GM12864 (cell line): Measurements from ENCODE around the gene TTC24.
"Not testable (repeated sequence)": the region's sequence is repeated elsewhere in the genome, so short reads cannot be mapped to it uniquely, and the experiment has no call there.

Experiments
- DNase-seq: peaks from one replicate; pipeline ENCODE4 v3.0.0-alpha.2; 2011; ENCODE audit warnings: low read depth
- H3K4me3 ChIP-seq: 2 replicates; pipeline ENCODE4 v1.5.1; 2011; ENCODE audit warnings: mild to moderate bottlenecking, low read depth, low read length, control low read depth
- TF ChIP-seq, protein P1 (sequence below): IDR thresholded peaks from 2 replicates; pipeline ENCODE4 v1.5.1; 2011; ENCODE audit warnings: low read depth, mild to moderate bottlenecking, moderate library complexity, low read length, control low read depth, inconsistent platforms; ENCODE audit errors: missing control alignments

Gene TTC24

DNA sequence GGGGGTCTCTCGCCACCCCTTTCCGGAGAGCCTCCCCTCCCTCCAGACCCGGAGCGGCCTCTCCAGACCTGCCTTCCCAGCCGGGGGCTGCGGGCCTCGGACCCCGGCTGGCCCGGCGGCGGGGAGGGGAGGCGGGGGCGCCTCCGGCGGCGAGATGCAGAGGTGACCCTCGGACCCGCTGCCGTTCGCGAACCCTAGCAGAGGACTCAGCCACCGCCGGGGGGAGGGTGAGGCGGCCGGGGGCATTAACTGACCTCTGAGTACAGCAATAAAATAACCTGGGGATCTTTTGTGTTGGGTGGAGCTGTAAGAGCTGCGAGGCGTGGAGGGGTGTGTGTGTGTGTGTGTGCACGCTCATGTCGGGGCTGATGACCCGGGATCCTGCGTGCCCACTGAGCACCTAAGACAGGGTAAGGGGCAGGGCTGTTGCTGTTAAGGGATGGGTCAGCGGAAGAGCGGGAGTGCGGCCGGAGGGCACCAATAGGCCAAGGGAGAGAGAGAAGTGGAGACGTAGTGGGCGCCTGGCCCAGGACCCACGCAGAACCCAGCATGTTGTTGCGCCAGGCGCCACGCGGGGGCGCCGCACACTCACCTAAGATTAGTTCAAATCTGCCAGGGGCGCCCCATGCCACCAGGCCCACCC lies 46.0 kb downstream of the TTC24 start:
- TF ChIP-seq, protein P1, sequence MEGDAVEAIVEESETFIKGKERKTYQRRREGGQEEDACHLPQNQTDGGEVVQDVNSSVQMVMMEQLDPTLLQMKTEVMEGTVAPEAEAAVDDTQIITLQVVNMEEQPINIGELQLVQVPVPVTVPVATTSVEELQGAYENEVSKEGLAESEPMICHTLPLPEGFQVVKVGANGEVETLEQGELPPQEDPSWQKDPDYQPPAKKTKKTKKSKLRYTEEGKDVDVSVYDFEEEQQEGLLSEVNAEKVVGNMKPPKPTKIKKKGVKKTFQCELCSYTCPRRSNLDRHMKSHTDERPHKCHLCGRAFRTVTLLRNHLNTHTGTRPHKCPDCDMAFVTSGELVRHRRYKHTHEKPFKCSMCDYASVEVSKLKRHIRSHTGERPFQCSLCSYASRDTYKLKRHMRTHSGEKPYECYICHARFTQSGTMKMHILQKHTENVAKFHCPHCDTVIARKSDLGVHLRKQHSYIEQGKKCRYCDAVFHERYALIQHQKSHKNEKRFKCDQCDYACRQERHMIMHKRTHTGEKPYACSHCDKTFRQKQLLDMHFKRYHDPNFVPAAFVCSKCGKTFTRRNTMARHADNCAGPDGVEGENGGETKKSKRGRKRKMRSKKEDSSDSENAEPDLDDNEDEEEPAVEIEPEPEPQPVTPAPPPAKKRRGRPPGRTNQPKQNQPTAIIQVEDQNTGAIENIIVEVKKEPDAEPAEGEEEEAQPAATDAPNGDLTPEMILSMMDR = peak; percentile 86
- H3K4me3 ChIP-seq = no peak overlapping the region
- no peak for DNase-seq

DNA sequence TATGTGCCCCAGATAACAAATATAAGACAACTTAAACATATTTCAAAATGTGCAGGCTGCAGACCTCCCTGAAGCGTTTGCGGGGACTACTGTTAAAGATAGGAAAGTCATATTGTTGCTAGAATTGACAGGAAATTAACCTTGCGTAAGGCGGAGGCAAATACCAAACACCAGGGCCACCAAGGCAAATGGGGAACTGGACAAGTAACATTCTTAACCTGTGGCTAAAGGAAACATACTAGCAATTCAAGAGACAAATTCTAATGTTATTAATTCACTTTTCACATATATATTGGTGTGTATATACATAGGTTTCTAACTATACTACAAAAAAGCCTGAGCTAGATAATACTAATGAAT lies 46.5 kb downstream of the TTC24 start:
- TF ChIP-seq, protein P1 = no peak
- no peak for DNase-seq
- no peak overlapping the region for H3K4me3 ChIP-seq

DNA sequence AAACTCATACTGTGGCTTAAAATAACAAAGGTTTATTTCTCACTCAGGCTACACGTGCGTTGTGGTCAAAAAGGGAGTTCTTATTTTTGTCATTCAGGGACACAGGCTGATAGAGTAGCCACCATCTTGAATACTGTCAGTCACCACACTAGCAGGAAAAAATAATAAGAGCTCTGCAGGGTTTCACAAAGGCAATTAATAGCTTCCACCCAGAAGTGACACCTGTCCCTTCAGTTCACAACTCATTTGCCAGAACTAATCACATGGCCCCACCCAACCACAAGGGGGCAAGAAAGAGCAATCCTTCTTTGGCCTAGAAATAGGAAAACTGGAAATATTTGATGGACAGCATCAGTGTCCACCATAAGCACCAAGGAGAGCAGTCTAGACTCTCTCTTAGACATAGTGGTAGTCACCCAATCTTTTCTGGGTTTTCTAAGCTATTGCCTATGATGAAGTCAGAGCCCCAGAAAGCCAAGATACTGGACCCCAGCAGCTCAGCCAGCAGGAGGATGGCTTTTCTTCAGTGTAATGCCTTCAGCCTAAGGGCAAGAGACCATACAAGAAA lies 47.9 kb downstream of the TTC24 start:
- H3K4me3 ChIP-seq = no peak overlapping the region
- no peak for DNase-seq
- TF ChIP-seq, protein P1 = peak; percentile 71

- DNase-seq = no peak
- no peak overlapping the region for H3K4me3 ChIP-seq
- TF ChIP-seq, protein P1 = no peak
Measured at GRCh38 chr1:156629823-156630449, 50.4 kb downstream of the TTC24 start.

DNA sequence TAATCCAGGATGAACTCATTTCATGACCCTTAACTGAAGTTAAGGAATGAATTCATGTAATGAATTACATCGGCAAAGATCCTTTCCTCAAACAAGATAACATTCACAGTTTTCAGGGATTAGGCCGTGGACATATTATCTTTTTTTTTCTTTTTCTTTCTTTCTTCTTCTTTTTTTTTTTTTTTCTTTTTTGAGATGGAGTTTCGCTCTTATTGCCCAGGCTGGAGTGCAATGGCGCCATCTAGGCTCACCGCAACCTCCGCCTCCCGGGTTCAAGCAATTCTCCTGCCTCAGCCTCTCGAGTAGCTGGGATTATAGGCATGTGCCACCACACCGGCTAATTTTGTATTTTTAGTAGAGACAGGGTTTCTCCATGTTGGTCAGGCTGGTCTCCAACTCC lies 51.6 kb downstream of the TTC24 start:
- not testable (repeated sequence) for H3K4me3 ChIP-seq, DNase-seq

- DNase-seq = no peak
- TF ChIP-seq, protein P1 = no peak
- no peak overlapping the region for H3K4me3 ChIP-seq
Measured at GRCh38 chr1:156632355-156632754, 52.8 kb downstream of the TTC24 start.
